ENCODE results near the gene PI4KA. TPM values are rescaled to one million over a fixed set of nuclear protein-coding genes. Genes with fewer than 3 reads are reported as not detected.

The PI4KA gene
- polyA plus RNA-seq, 1 donor from 2014 or later = 42.2 TPM

GRCh38 chr22:20811171-20811570 is 47.4 kb downstream of the PI4KA start:
- H3K36me3 ChIP-seq (ENCODE audit: insufficient read depth, low read length) = peaks cover 27% of the 10 kb centered on the region
- no peak overlapping the region for H3K9ac ChIP-seq (ENCODE audit: low read length)
- H3K9me2 ChIP-seq (ENCODE audit: insufficient read depth, low read length) = no peaks in the 10 kb centered on the region
- H3K9me3 ChIP-seq (ENCODE audit: low read length) = no peaks in the 10 kb centered on the region
- no peaks in the 10 kb centered on the region for H3F3A ChIP-seq (ENCODE audit: insufficient read depth, low read length, poor library complexity, severe bottlenecking)
- no peaks in the 10 kb centered on the region for H3K27me3 ChIP-seq (ENCODE audit: insufficient read depth, low read depth, low read length)
- no peak overlapping the region for H3K4me3 ChIP-seq (ENCODE audit: low read length)
- TF ChIP-seq EP300 (conservative IDR thresholded peaks at IDR 0.05; ENCODE audit: poor library complexity, severe bottlenecking) = no peak
- no peak for TF ChIP-seq RAD21 (conservative IDR thresholded peaks at IDR 0.05)
- no peak for TF ChIP-seq EZH2 (IDR thresholded peaks at IDR 0.05; ENCODE audit: borderline replicate concordance, insufficient read depth, low read length, poor library complexity, severe bottlenecking)
- TF ChIP-seq SMC3 (conservative IDR thresholded peaks at IDR 0.05; ENCODE audit: poor library complexity) = no peak
- no peak for TF ChIP-seq POLR2AphosphoS5 (IDR thresholded peaks at IDR 0.05)
- TF ChIP-seq TAF1 (IDR thresholded peaks at IDR 0.05; ENCODE audit: low read depth) = no peak
- no peak for TF ChIP-seq CTCF (IDR thresholded peaks at IDR 0.05; ENCODE audit: poor library complexity, severe bottlenecking)
- TF ChIP-seq MXI1 (conservative IDR thresholded peaks at IDR 0.05; ENCODE audit: poor library complexity, severe bottlenecking) = no peak
- TF ChIP-seq REST (IDR thresholded peaks at IDR 0.05; ENCODE audit: borderline replicate concordance) = no peak
- no peak overlapping the region for H3K4me2 ChIP-seq (ENCODE audit: low read length)
- no peak overlapping the region for H3K27ac ChIP-seq (ENCODE audit: low read length)
- no peak overlapping the region for H2AFZ ChIP-seq (ENCODE audit: low read depth, low read length)
- no peaks in the 10 kb centered on the region for H3K79me2 ChIP-seq (replicated peaks; ENCODE audit: insufficient read depth, low read length)
- H4K20me1 ChIP-seq (ENCODE audit: insufficient read depth) = no peaks in the 10 kb centered on the region

GRCh38 chr22:20810645-20811044 is 48.0 kb downstream of the PI4KA start:
- Histone ChIP-seq H2AFZ (ENCODE audit: low read depth, low read length) (no peak overlapping the region), H3K4me2 (ENCODE audit: low read length) (no peak overlapping the region), H3K27ac (ENCODE audit: low read length) (no peak overlapping the region), H3K36me3 (ENCODE audit: insufficient read depth, low read length) (peaks cover 26% of the 10 kb centered on the region), H3K79me2 (replicated peaks; ENCODE audit: insufficient read depth, low read length) (no peaks in the 10 kb centered on the region), H4K20me1 (ENCODE audit: insufficient read depth) (no peaks in the 10 kb centered on the region), H3K4me3 (ENCODE audit: low read length) (no peak overlapping the region), H3F3A (ENCODE audit: insufficient read depth, low read length, poor library complexity, severe bottlenecking) (no peaks in the 10 kb centered on the region), H3K9ac (ENCODE audit: low read length) (no peak overlapping the region), H3K27me3 (ENCODE audit: insufficient read depth, low read depth, low read length) (no peaks in the 10 kb centered on the region), H3K9me2 (ENCODE audit: insufficient read depth, low read length) (no peaks in the 10 kb centered on the region), H3K9me3 (ENCODE audit: low read length) (no peaks in the 10 kb centered on the region)
- TF ChIP-seq CTCF (IDR thresholded peaks at IDR 0.05; ENCODE audit: poor library complexity, severe bottlenecking) (no peak), TAF1 (IDR thresholded peaks at IDR 0.05; ENCODE audit: low read depth) (no peak)
